HG02852 (cell line): ENCODE data around the gene PLK3.
A peak's percentile ranks its signal among the peaks of the same experiment; 100 is the strongest.
"Not testable (repeated sequence)": the region's sequence is repeated elsewhere in the genome, so short reads cannot be mapped to it uniquely, and the experiment has no call there.

Experiments used
- ATAC-seq: cut with Tn5 transposase; IDR thresholded peaks from one replicate; pipeline ENCODE4 v1.9.1; 2021; ENCODE audit warnings: mild to moderate bottlenecking, moderate library complexity; ENCODE audit not compliant: unreplicated experiment

Gene PLK3

GRCh38 chr1:44827197-44828002, 27.2 kb downstream of the PLK3 start:
- ATAC-seq, result no peak

DNA sequence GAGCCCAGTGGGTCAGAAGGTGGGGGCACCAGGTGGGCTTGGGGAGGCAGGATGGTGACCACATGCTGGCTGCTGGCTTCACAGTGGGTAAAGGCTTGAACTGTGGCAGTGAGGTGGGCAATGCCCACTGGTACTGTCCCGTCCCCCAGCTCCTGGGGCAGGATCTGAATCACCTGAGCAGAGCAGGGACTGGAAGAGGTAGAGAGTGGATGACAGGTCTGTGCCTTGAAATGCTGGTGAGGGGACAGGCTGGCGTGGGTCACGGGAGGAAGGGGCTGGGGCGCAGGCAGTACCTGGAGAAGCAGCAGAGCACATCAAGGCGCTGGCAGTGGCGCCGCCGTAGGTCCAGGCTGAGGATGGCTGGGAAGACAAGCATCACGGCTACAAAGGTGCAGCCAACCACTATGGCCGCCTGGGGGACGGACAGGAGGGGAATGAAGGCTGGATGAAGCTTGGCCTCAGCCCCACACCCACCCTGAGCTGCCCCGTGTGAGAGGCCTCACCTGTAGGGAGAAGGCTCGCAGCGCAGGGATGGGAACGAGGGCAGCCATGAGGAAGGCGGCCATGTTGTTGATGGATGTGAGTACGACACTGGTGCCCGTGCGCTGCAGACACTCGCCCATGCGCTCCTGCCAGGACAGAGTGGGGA, 27.9 kb downstream of the PLK3 start:
- no peak for ATAC-seq

- no peak for ATAC-seq
Measured at GRCh38 chr1:44828841-44829440, 28.8 kb downstream of the PLK3 start.

DNA sequence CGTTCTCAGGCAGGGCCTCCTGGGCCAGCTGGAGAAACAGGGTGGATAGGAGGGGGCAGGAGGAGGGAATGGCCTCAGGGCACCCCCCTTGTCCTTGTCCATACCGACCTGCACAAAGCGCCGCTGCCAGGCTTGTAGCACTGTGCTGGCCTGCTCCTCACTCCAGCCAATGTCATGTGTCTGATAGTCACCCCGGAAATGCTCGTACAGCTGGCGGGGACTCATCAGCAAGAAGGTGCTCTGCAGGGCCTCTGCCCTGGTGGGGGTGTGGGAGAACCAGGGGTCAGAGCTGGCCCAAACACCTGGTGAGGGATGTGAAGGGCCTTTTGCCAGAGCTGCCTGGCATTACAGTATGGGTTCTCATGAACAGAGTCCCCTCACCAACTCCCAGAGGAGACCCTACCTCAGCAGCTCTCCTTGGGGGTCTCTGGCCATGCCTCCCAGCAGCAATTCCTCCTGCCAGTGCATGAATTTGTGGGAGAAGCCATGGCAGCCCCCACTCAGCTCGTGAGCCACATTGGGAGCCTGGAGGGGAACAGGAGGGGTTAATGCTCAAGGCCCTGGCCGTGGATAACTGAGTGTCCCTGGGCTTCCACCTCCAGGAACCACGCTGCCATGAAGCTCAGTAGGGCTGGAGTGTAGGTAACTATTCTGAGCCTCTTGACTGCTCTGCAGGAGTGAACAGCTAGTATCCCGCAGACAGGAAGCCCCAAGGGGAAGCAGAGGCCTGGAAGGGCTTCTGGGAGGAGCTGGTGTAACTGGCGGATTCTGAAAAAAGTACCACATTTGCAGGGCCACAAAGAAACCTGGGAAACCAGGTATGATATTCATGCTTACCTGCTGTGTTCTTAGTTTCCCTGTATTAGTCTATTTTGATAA, 29.6 kb downstream of the PLK3 start:
- ATAC-seq, result no peak

GRCh38 chr1:44830900-44831304, 30.7 kb downstream of the PLK3 start:
- ATAC-seq, result no peak

GRCh38 chr1:44831516-44831915, 31.3 kb downstream of the PLK3 start:
- ATAC-seq, result no peak

DNA sequence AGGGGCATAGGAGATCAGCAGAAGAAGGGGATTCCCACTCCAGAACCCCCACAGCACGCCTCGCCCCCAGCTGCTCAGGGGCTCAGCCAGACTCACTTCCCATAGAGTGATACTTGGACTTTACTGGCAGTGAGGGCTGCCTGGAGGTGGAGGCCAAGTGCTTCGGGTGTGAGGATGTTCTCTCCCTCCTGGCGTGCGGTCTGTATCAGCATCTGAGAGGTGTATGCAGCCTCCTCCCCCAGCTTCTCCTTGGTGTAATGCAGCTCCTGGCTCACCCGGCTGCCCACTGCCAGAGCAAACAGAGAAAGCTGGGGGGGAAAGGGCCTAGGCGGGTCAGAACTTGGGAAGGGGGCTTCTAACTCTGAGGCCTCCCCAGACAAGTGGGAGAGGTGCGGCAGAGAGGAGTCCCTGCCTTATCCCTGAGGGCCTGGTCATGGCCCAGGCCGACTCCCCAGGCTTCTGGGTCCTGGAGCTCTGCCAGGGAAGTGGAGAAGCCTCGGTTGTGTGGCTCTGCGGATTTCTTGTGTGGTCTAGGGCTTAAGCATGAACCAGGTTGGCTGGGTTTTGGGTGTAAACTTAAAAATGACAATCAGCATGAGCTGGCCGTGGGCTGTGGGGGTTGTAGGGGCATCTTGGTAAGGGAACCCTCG, 32.0 kb downstream of the PLK3 start:
- ATAC-seq, result no peak

DNA sequence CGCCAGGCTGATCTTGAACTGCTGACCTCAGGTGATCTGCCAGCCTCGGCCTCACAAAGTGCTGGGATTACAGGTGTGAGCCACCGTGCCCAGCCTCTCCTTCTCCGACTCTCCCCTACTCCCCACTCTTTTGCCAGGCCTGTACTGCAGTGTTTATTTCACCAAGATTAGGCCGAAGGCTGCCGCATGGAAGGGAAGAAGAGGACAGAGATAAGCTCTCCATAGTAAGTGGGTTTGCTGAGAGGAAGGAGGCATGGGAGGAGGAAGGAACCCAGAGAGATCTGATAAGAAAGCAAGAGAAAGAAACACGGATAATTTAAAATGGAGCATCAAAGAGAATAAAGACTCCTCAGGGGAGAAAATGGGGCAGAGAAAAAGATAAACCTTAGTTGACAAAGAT, 34.2 kb downstream of the PLK3 start:
- no peak for ATAC-seq

DNA sequence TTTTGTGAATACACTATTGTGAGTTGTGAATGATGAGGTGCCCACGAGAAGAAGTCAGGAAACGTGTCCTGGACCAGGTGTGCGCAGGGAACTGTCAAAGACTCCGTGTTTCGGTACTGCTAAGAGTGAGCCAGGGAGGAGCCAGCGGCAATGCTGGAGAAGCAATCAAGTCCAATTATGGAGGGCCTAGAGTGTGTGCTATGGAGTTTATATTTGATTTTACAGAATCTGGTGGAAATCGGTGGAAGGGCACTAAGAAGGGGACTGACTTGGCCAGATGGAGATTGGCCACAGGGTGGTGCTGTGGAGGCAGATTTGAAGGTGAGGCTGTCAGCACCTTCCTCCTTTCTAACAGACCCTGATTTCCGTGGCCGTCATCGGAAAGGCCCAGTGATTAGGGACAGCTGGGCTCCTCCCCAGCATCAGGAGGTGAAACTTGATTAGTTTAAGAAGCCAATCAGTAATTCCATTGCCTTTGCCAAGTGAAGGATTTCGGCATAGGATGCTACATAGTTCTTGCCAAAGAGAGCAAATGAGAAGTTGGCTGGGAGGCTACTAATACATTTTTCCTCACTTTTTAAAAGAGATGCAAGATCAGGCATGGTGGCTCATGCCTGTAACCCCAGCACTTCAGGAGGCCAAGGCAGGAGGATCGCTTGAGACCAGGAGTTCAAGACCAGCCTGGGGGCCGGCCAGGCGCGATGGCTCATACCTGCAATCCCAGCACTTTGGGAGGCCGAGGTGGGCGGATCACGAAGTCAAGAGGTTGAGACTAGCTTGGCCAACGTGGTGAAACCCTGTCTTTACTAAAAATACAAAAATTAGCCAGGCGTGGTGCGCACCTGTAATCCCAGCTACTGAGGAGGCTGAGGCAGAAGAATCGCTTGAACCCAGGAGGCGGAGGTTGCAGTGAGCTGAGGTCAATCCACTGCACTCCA, 35.8 kb downstream of the PLK3 start:
- peak; percentile 64 for ATAC-seq

- ATAC-seq, result not testable (repeated sequence)
Measured at GRCh38 chr1:44838294-44838693, 38.1 kb downstream of the PLK3 start.

DNA sequence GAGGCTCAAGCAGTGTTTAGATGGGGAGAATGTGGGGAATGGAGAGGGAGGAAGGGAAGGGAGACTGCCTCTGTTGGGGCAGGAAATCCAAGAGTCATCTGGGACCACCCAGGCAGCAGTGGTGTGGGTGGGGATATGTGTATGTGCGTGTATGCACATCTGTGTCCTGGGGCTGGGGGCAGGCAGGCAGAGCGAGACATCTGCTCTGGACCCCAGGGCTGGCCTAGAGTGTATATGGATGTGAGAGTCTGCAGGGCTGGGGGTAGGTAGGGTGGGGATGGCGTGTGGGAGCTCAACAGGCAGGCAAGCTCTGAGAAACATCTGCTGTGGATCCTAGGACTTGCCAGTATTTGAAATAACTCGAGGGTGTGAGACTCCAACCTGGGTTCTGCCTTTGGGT, 39.4 kb downstream of the PLK3 start:
- no peak for ATAC-seq

DNA sequence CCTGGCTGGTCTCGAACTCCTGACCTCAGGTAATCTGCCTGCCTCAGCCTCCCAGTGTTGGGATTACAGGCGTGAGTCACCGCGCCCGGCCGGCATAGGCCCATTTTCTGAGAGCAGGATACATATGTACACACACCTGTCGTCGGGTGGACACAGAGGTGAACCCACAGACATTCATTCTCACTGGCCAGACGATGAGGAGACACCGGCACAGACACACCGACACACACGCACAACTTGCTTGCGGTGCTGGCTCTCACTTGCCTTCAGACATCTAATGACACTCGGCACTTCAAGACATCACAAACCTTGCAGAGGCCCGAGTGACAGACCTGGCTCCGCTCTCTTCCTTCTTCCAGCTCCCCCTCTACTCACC, 42.3 kb downstream of the PLK3 start:
- no peak for ATAC-seq

DNA sequence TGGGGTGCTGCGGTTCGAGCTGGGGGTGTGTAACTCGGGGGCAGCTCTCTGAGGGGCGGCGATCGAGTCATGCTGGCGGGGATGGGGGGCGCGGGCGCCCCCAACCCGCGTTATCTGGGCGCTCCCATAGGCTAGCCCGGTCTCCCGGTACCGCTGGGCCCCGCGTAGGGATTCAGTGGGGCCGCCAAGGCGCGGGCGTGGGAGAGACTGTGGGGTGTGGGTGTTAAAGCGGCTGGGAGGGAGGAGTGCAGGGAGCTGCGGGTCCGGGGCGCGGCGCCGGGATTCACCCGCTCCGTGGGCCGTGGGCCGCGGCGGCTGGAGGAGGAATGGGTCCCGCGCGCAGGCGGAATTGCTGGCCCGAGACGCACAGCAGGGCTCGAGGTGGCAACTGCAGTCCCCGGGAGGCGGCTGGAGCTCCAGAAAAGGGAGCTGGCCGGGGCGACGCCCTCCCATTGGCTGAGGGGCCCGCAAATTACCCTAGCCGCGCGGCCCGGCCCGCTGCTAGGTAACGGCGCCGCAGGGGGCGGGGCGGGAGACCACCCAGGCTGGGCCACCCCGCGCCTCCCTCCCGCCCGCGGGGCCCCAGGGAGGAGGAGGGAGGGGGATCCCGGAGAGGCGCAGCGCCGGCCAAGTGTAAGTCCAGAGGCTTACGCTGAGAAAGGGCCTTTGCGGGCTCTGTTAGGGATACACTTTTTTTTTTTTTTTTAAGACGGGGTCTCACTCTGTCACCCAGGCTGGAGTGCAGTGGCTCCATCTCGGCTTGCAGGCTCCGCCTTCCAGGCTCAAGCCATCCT, 42.9 kb downstream of the PLK3 start, which contains the start of gene PTCH2:
Gene PTCH2 (minus strand): TSS at position 392 of the 794 bp plus-strand sequence. CDS start 321 bp downstream, at position 71.
- no peak for ATAC-seq

DNA sequence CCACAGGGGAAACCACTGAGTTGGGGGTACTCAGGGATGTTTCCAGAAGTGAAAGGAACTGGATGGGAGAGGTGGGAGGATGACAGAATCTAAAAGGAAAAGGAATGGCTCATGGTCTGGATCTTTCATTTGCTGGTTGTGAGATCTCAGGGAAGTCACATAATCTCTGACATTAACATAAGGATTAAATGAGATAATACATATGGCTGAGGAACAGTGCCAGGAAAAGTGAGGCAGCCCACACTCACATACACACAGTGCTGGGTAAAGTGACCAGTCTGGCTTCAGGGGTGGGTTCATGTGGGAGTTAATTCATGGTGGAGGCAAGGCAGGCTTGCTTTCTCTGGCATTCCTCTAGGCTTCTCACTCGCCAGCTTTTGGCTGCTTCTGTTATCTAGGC, 46.8 kb downstream of the PLK3 start:
- no peak for ATAC-seq

GRCh38 chr1:44847845-44848244, 47.7 kb downstream of the PLK3 start:
- no peak for ATAC-seq

- no peak for ATAC-seq
Measured at GRCh38 chr1:44848456-44849181, 48.4 kb downstream of the PLK3 start.

- no peak for ATAC-seq
Measured at GRCh38 chr1:44849575-44850132, 49.5 kb downstream of the PLK3 start.

- ATAC-seq, result no peak
Measured at GRCh38 chr1:44851308-44851707, 51.1 kb downstream of the PLK3 start.
